ENCODE measurements around the gene SMS. TPM values are rescaled to one million over a fixed set of nuclear protein-coding genes. Genes with fewer than 3 reads are reported as not detected.
"Not testable (repeated sequence)": the region's sequence is repeated elsewhere in the genome, so short reads cannot be mapped to it uniquely, and the experiment has no call there.

The SMS gene
- total RNA-seq, 2 experiments from 2014 or later, result 100 to 124 TPM

GRCh38 chrX:21953195-21953830 lies 12.8 kb downstream of the SMS start:
- DNase-seq; H3K36me3 Mint-ChIP-seq (ENCODE audit: low read depth); H3K9me3 Mint-ChIP-seq (ENCODE audit: low read depth); H3K4me3 Mint-ChIP-seq; H3K27me3 Mint-ChIP-seq; ATAC-seq; intact Hi-C loops (cut with DNase I, micrococcal nuclease); H3K27ac Mint-ChIP-seq; POLR2A ChIA-PET: not testable (repeated sequence)
- CTCF ChIA-PET, result interaction anchor here (0.6 kb wide), 1 partner anchor 19 kb away, joined by 3 read pairs; no protein-coding TSS in a partner anchor
- peaks cover 36% of the 10 kb centered on the region for H3K4me1 Mint-ChIP-seq

GRCh38 chrX:21955403-21956189 lies 15.1 kb downstream of the SMS start:
- Mint-ChIP-seq H3K36me3 (ENCODE audit: low read depth) (peaks cover 7% of the 10 kb centered on the region), H3K4me1 (peaks cover 53% of the 10 kb centered on the region), H3K9me3 (ENCODE audit: low read depth) (no peaks in the 10 kb centered on the region), H3K27me3 (no peaks in the 10 kb centered on the region), H3K27ac (no peak overlapping the region), H3K4me3 (no peak overlapping the region)
- ChIA-PET POLR2A (no interaction called here), CTCF (no interaction called here)
- ATAC-seq (no peak), DNase-seq (no peak)
- intact Hi-C loops (cut with DNase I, micrococcal nuclease), result no loop called here

- Mint-ChIP-seq H3K27ac (no peak overlapping the region), H3K36me3 (ENCODE audit: low read depth) (peaks cover 10% of the 10 kb centered on the region), H3K9me3 (ENCODE audit: low read depth) (no peaks in the 10 kb centered on the region), H3K4me1 (peaks cover 55% of the 10 kb centered on the region), H3K4me3 (no peak overlapping the region), H3K27me3 (no peaks in the 10 kb centered on the region)
- intact Hi-C loops (cut with DNase I, micrococcal nuclease), result no loop called here
- ChIA-PET CTCF (no interaction called here), POLR2A (no interaction called here)
- ATAC-seq (no peak), DNase-seq (no peak)
Measured at GRCh38 chrX:21956783-21957182, 16.3 kb downstream of the SMS start.

- Mint-ChIP-seq H3K4me1 (peaks cover 62% of the 10 kb centered on the region), H3K36me3 (ENCODE audit: low read depth) (peaks cover 9% of the 10 kb centered on the region), H3K27ac (no peak overlapping the region), H3K27me3 (no peaks in the 10 kb centered on the region), H3K4me3 (no peak overlapping the region), H3K9me3 (ENCODE audit: low read depth) (no peaks in the 10 kb centered on the region)
- DNase-seq (no peak), ATAC-seq (no peak)
- ChIA-PET CTCF (no interaction called here), POLR2A (no interaction called here)
- intact Hi-C loops (cut with DNase I, micrococcal nuclease), result no loop called here
Measured at GRCh38 chrX:21958187-21958586, 17.7 kb downstream of the SMS start.

GRCh38 chrX:21958916-21959315 lies 18.4 kb downstream of the SMS start:
- Mint-ChIP-seq H3K36me3 (ENCODE audit: low read depth) (peaks cover 9% of the 10 kb centered on the region), H3K27me3 (no peaks in the 10 kb centered on the region), H3K4me1 (peaks cover 64% of the 10 kb centered on the region), H3K4me3 (no peak overlapping the region), H3K27ac (no peak overlapping the region), H3K9me3 (ENCODE audit: low read depth) (no peaks in the 10 kb centered on the region)
- POLR2A ChIA-PET, result no interaction called here
- ATAC-seq (no peak), DNase-seq (no peak)
- CTCF ChIA-PET, result no interaction called here
- intact Hi-C loops (cut with DNase I, micrococcal nuclease), result no loop called here

- POLR2A ChIA-PET, result interaction anchor here (0.6 kb wide), 1 partner anchor 42 kb away, joined by 3 read pairs; no protein-coding TSS in a partner anchor
- H3K4me1 Mint-ChIP-seq, result peaks cover 62% of the 10 kb centered on the region
- CTCF ChIA-PET, result no interaction called here
- no peak overlapping the region for H3K4me3 Mint-ChIP-seq
- DNase-seq (no peak), ATAC-seq (peak; percentile 19)
- peaks cover 9% of the 10 kb centered on the region for H3K36me3 Mint-ChIP-seq (ENCODE audit: low read depth)
- H3K27me3 Mint-ChIP-seq, result no peaks in the 10 kb centered on the region
- no peaks in the 10 kb centered on the region for H3K9me3 Mint-ChIP-seq (ENCODE audit: low read depth)
- intact Hi-C loops (cut with DNase I, micrococcal nuclease), result no loop called here
- peak overlapping the region; percentile 29 for H3K27ac Mint-ChIP-seq
Measured at GRCh38 chrX:21959362-21960051, 19.0 kb downstream of the SMS start.

- H3K4me1 Mint-ChIP-seq, result peaks cover 56% of the 10 kb centered on the region
- ChIA-PET POLR2A (no interaction called here), CTCF (interaction anchor here (0.6 kb wide), 1 partner anchor 1822 kb away, joined by 4 read pairs; no protein-coding TSS in a partner anchor)
- no peaks in the 10 kb centered on the region for H3K9me3 Mint-ChIP-seq (ENCODE audit: low read depth)
- intact Hi-C loops (cut with DNase I, micrococcal nuclease), result no loop called here
- ATAC-seq, result no peak
- peak overlapping the region; percentile 79 for H3K27ac Mint-ChIP-seq
- peaks cover 6% of the 10 kb centered on the region for H3K36me3 Mint-ChIP-seq (ENCODE audit: low read depth)
- H3K4me3 Mint-ChIP-seq, result no peak overlapping the region
- H3K27me3 Mint-ChIP-seq, result no peaks in the 10 kb centered on the region
- no peak for DNase-seq
Measured at GRCh38 chrX:21960569-21961541, 20.3 kb downstream of the SMS start.

GRCh38 chrX:21962361-21962760 lies 21.9 kb downstream of the SMS start:
- no peaks in the 10 kb centered on the region for H3K27me3 Mint-ChIP-seq
- DNase-seq (no peak), ATAC-seq (no peak)
- CTCF ChIA-PET, result no interaction called here
- peaks cover 54% of the 10 kb centered on the region for H3K4me1 Mint-ChIP-seq
- H3K9me3 Mint-ChIP-seq (ENCODE audit: low read depth), result no peaks in the 10 kb centered on the region
- intact Hi-C loops (cut with DNase I, micrococcal nuclease), result no loop called here
- no peak overlapping the region for H3K4me3 Mint-ChIP-seq
- no peak overlapping the region for H3K27ac Mint-ChIP-seq
- POLR2A ChIA-PET, result no interaction called here
- peaks cover 9% of the 10 kb centered on the region for H3K36me3 Mint-ChIP-seq (ENCODE audit: low read depth)

GRCh38 chrX:21963269-21963668 lies 22.8 kb downstream of the SMS start:
- no peak overlapping the region for H3K27ac Mint-ChIP-seq
- CTCF ChIA-PET, result no interaction called here

GRCh38 chrX:21963731-21964405 lies 23.4 kb downstream of the SMS start:
- POLR2A ChIA-PET, result no interaction called here
- H3K27ac Mint-ChIP-seq, result no peak overlapping the region
- H3K4me1 Mint-ChIP-seq, result peaks cover 40% of the 10 kb centered on the region
- no peaks in the 10 kb centered on the region for H3K9me3 Mint-ChIP-seq (ENCODE audit: low read depth)
- H3K27me3 Mint-ChIP-seq, result no peaks in the 10 kb centered on the region
- CTCF ChIA-PET, result no interaction called here
- DNase-seq (no peak), ATAC-seq (no peak)
- intact Hi-C loops (cut with DNase I, micrococcal nuclease), result no loop called here
- peaks cover 8% of the 10 kb centered on the region for H3K36me3 Mint-ChIP-seq (ENCODE audit: low read depth)
- no peak overlapping the region for H3K4me3 Mint-ChIP-seq

More at GRCh38 chrX:21963269-21963668, 22.8 kb downstream of the SMS start:
- POLR2A ChIA-PET, result no interaction called here
- intact Hi-C loops (cut with DNase I, micrococcal nuclease), result no loop called here
- ATAC-seq (no peak), DNase-seq (no peak)
- Mint-ChIP-seq H3K36me3 (ENCODE audit: low read depth) (peaks cover 8% of the 10 kb centered on the region), H3K9me3 (ENCODE audit: low read depth) (no peaks in the 10 kb centered on the region), H3K4me1 (peaks cover 46% of the 10 kb centered on the region), H3K4me3 (no peak overlapping the region), H3K27me3 (no peaks in the 10 kb centered on the region)

- Mint-ChIP-seq H3K4me3 (no peak overlapping the region), H3K27ac (no peak overlapping the region), H3K9me3 (ENCODE audit: low read depth) (no peaks in the 10 kb centered on the region), H3K27me3 (no peaks in the 10 kb centered on the region), H3K36me3 (ENCODE audit: low read depth) (peaks cover 10% of the 10 kb centered on the region), H3K4me1 (peaks cover 17% of the 10 kb centered on the region)
- DNase-seq (no peak), ATAC-seq (no peak)
- POLR2A ChIA-PET, result no interaction called here
- intact Hi-C loops (cut with DNase I, micrococcal nuclease), result no loop called here
- CTCF ChIA-PET, result interaction anchor here (0.7 kb wide), 1 partner anchor 103 kb away, joined by 3 read pairs; no protein-coding TSS in a partner anchor
Measured at GRCh38 chrX:21966866-21967265, 26.4 kb downstream of the SMS start.
